Activated CD4-positive, alpha-beta T cell treated with anti-CD3 and anti-CD28 coated beads, Interleukin-2, amount 10 ng/mL, durations not matched to agents 7 days and 5 days (primary cell): Measurements from ENCODE around the gene ZNF385B. TPM values are rescaled to one million over a fixed set of nuclear protein-coding genes. Genes with fewer than 3 reads are reported as not detected.
"Not testable (repeated sequence)": the region's sequence is repeated elsewhere in the genome, so short reads cannot be mapped to it uniquely, and the experiment has no call there.

ENCODE experiments used
- CTCF ChIA-PET: fragments of 350-600 bp; sonication (Branson Sonifier 250); formaldehyde crosslinking; loops from one replicate; lab custom pipeline; 2021; ENCODE audit warnings: antibody characterized with exemption; lab: Charles Lee
- POLR2A ChIA-PET: fragments of 350-600 bp; sonication (Branson Sonifier 250); formaldehyde crosslinking; loops from one replicate; lab custom pipeline; 2021; ENCODE audit warnings: antibody characterized with exemption; lab: Charles Lee
- DNase-seq: peaks from one replicate; pipeline ENCODE4 v3.0.0-alpha.2; 2020
- H3K27ac Mint-ChIP-seq: one replicate; pipeline ENCODE4 v1.8.0; 2021; ENCODE audit warnings: mild to moderate bottlenecking, moderate library complexity, mixed read lengths
- H3K27me3 Mint-ChIP-seq: one replicate; pipeline ENCODE4 v1.8.0; 2021; ENCODE audit warnings: mixed read lengths
- H3K36me3 Mint-ChIP-seq: one replicate; pipeline ENCODE4 v1.8.0; 2021; ENCODE audit warnings: low read depth, mixed read lengths
- H3K4me1 Mint-ChIP-seq: one replicate; pipeline ENCODE4 v1.8.0; 2021; ENCODE audit warnings: mixed read lengths
- H3K4me3 Mint-ChIP-seq: one replicate; pipeline ENCODE4 v1.8.0; 2021; ENCODE audit warnings: mild to moderate bottlenecking, moderate library complexity, mixed read lengths
- H3K9me3 Mint-ChIP-seq: one replicate; pipeline ENCODE4 v1.8.0; 2021; ENCODE audit warnings: mixed read lengths
- total RNA-seq, 2 experiments: library from RNA; stranded (reverse); gene quantifications; one replicate each; pipeline ENCODE4 v1.2.3, GENCODE V29; 2021

Gene ZNF385B
- total RNA-seq, 2 experiments from 2014 or later = not detected

- ChIA-PET POLR2A (no interaction called here), CTCF (no interaction called here)
- no peak for DNase-seq
- Mint-ChIP-seq H3K27me3 (no peaks in the 10 kb centered on the region), H3K36me3 (no peaks in the 10 kb centered on the region), H3K4me3 (no peak overlapping the region), H3K9me3 (no peaks in the 10 kb centered on the region), H3K4me1 (no peaks in the 10 kb centered on the region), H3K27ac (no peak overlapping the region)
These were observed 216.4 kb downstream of the ZNF385B start for GRCh38 chr2:179645047-179645446.

- DNase-seq = no peak
- CTCF ChIA-PET = no interaction called here
- Mint-ChIP-seq H3K27ac (no peak overlapping the region), H3K36me3 (no peaks in the 10 kb centered on the region), H3K9me3 (no peaks in the 10 kb centered on the region), H3K4me1 (no peaks in the 10 kb centered on the region), H3K27me3 (no peaks in the 10 kb centered on the region), H3K4me3 (no peak overlapping the region)
- POLR2A ChIA-PET = no interaction called here
These were observed 218.9 kb downstream of the ZNF385B start for GRCh38 chr2:179642462-179642861.

GRCh38 chr2:179636995-179637394 lies 224.4 kb downstream of the ZNF385B start:
- DNase-seq = no peak
- Mint-ChIP-seq H3K9me3 (no peaks in the 10 kb centered on the region), H3K36me3 (no peaks in the 10 kb centered on the region), H3K4me1 (no peaks in the 10 kb centered on the region), H3K27me3 (no peaks in the 10 kb centered on the region), H3K27ac (no peak overlapping the region), H3K4me3 (no peak overlapping the region)
- ChIA-PET POLR2A (no interaction called here), CTCF (no interaction called here)

DNA sequence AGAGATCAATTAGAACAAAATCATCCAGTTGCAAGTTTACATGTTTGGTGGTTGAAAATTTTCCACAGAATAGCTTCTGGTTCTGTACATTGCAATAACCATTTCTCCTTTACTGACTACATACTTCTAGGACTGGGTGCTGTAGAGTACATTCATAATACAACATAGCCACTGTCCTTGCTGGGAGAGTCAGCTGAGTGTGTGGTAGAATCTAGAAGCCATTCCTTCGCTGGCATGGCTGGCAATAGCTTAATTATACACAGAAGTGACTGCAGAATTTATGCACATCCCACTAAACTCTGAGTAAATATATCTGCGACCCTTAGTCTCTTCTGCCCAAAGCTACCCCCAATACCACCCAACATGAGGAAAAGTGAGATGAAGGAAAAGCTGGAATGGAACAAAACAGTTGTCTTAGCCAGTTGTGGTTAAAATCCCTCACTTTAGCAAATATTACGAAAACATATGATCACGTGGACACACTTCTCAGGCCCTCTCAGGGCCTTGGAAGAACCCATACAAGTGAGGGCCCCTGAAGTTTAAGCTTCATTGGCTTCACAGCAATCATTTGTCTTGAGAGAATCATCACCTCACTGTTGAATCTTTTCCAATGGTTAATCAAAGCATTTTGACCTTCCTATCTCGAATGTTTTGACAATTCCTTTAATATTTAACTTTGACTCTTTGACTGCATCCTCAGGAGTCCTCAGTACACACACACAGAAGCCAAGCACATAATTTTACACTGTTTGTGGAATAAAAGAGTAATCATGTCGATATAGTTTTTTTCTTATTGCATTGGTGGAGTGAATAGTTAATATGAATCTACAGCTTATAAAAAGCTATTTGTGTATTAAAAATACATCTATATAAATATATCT lies 225.1 kb downstream of the ZNF385B start:
- Mint-ChIP-seq H3K36me3 (no peaks in the 10 kb centered on the region), H3K27me3 (no peaks in the 10 kb centered on the region), H3K4me3 (no peak overlapping the region), H3K4me1 (no peaks in the 10 kb centered on the region), H3K27ac (no peak overlapping the region), H3K9me3 (no peaks in the 10 kb centered on the region)
- no peak for DNase-seq
- ChIA-PET CTCF (no interaction called here), POLR2A (no interaction called here)

GRCh38 chr2:179631769-179632385 lies 229.5 kb downstream of the ZNF385B start:
- DNase-seq, CTCF ChIA-PET, POLR2A ChIA-PET, H3K4me1 Mint-ChIP-seq, H3K27me3 Mint-ChIP-seq, H3K27ac Mint-ChIP-seq, H3K4me3 Mint-ChIP-seq, H3K9me3 Mint-ChIP-seq, H3K36me3 Mint-ChIP-seq: not testable (repeated sequence)

DNA sequence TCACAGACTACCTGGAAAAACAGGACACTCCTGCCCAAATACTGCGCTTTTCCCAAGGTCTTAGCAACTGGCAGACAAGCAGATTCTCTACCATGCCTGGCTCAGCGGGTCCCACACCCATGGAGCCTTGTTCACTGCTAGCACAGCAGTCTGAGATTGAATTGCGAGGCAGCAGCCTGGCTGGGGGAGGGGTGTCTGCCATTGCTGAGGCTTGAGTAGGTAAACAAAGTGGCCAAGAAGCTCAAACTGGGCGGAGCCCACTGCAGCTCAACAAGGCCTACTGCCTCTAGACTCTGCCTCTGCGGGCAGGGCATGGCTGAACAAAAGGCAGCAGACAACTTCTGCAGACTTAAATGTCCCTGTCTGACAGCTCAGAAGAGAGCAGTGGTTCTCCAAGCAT lies 231.6 kb downstream of the ZNF385B start:
- H3K27me3 Mint-ChIP-seq, H3K27ac Mint-ChIP-seq, H3K4me3 Mint-ChIP-seq, DNase-seq, POLR2A ChIA-PET, H3K36me3 Mint-ChIP-seq, CTCF ChIA-PET, H3K9me3 Mint-ChIP-seq, H3K4me1 Mint-ChIP-seq: not testable (repeated sequence)

DNA sequence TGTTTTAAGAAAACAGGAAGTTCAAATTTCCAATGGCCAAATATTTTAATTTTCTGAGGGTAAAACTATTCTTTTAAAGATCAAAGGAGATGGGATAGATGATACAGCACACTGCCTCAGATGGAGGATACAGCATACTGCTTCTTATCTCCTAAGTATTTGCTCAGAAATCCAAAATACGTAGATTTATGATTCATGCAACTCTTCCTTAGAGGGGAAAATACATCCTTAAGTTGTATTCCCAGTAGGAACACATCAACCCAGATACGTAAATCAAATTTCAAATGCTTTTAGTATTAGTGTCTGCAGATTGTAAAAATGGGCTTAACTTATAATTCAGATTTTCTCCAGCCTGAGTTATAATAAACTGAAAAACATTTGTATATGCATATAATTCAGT lies 235.2 kb downstream of the ZNF385B start:
- POLR2A ChIA-PET = no interaction called here
- H3K27ac Mint-ChIP-seq = no peak overlapping the region
- DNase-seq = no peak
- H3K36me3 Mint-ChIP-seq = no peaks in the 10 kb centered on the region
- no peaks in the 10 kb centered on the region for H3K27me3 Mint-ChIP-seq
- no peaks in the 10 kb centered on the region for H3K4me1 Mint-ChIP-seq
- H3K4me3 Mint-ChIP-seq = no peak overlapping the region
- H3K9me3 Mint-ChIP-seq = no peaks in the 10 kb centered on the region
- CTCF ChIA-PET = interaction anchor here (1.0 kb wide), 1 partner anchor 14 kb away, joined by 3 read pairs; no protein-coding TSS in a partner anchor

DNA sequence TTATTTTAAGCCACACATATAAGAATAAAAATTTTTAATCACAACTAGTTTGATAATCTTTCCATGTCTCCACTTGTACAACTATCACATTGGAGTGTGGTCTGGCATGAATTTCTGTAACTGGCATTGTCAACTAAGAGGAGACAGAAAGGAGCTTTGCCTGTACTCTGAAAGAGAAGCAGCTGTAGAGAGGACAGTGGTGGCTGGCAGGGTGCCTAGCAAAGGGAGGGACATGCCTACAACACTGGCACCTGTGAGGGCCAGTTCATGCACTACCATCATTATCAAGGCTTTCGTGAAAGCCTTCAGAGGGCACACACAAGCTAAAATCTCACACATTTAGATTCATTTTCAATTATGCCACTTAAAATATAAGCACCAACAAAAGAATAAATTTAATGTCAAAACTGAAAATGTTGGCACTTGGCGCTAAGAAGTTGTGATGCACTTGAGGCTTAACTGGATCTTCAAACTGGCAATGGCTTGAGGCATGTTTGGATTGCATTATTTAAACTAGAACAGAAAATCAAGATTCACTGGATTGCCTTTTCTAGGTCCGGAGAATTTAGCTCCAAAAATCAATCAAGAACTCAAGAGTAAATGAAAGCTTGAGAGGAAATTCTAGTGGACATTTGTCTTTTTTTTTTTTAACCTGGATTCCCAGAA lies 238.6 kb downstream of the ZNF385B start:
- ChIA-PET POLR2A (no interaction called here), CTCF (no interaction called here)
- H3K9me3 Mint-ChIP-seq = no peaks in the 10 kb centered on the region
- H3K4me1 Mint-ChIP-seq = no peaks in the 10 kb centered on the region
- no peaks in the 10 kb centered on the region for H3K36me3 Mint-ChIP-seq
- no peak overlapping the region for H3K27ac Mint-ChIP-seq
- no peaks in the 10 kb centered on the region for H3K27me3 Mint-ChIP-seq
- DNase-seq = no peak
- no peak overlapping the region for H3K4me3 Mint-ChIP-seq

DNA sequence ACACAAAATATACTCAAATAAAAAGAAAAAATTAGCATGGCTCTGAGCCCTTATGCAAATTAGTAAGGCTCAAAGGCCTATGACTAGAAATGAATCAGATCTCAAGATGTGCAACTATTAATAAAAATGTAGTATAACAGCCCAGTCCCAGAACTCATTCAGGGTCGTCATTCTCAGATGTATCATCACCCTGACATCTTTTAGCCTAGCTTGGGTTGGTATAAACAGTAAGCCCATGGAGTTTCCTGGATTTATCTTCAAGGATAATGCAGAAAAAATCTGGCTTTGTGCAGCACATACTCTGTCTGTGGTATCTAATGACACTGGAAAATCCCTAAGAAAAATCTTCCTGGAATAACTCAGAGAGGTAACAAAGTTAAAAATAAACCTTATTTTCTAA lies 239.3 kb downstream of the ZNF385B start:
- no peak for DNase-seq
- no peaks in the 10 kb centered on the region for H3K9me3 Mint-ChIP-seq
- POLR2A ChIA-PET = no interaction called here
- CTCF ChIA-PET = no interaction called here
- H3K4me3 Mint-ChIP-seq = no peak overlapping the region
- H3K27me3 Mint-ChIP-seq = no peaks in the 10 kb centered on the region
- no peaks in the 10 kb centered on the region for H3K4me1 Mint-ChIP-seq
- no peak overlapping the region for H3K27ac Mint-ChIP-seq
- H3K36me3 Mint-ChIP-seq = no peaks in the 10 kb centered on the region

DNA sequence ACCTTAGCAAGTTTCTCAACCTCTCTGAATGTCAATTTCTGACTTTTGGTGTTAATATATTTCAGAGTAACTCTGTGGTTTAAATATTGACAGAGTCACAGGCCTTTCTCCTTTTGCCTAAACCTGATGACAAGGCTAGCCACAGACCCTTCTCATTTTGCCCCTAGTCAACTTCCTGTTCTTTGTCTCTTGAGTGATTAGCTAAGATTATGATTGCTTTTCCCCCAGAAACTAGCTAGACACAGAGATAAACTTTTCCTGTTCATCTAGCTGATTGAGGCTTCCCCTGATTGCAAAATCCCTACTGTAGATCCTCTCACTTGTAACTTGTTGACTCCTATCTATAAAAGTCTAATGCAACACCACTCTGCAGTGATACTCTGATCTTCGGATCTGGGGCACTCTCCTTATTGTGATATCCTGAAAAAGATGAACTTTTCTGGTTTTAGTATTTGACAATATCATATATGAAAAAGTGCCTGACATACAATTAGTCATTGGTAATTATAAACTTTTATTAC lies 241.4 kb downstream of the ZNF385B start:
- ChIA-PET CTCF (no interaction called here), POLR2A (no interaction called here)
- Mint-ChIP-seq H3K4me3 (no peak overlapping the region), H3K9me3 (no peaks in the 10 kb centered on the region), H3K27me3 (no peaks in the 10 kb centered on the region), H3K27ac (no peak overlapping the region), H3K36me3 (no peaks in the 10 kb centered on the region), H3K4me1 (no peaks in the 10 kb centered on the region)
- no peak for DNase-seq

DNA sequence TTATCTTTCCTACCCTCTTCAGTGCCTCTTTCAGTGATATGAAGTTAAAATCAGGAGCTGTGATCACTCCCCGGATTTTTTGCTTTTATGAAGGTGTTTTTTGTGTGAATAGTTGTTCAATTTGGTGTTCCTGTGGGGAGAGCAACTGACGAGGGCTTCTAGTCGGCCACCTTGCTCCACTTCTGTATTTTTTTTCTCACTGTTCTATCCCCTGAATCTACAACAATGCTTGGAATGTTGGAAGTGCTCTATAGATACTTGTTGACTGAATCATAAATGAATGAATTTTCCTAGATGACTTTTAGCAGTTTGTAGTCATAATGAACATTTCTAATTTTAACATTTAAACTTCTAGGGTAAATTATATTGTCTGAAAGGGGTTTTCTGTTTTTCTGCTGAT lies 247.3 kb downstream of the ZNF385B start:
- Mint-ChIP-seq H3K4me3 (no peak overlapping the region), H3K9me3 (no peaks in the 10 kb centered on the region), H3K27me3 (no peaks in the 10 kb centered on the region), H3K4me1 (no peaks in the 10 kb centered on the region), H3K36me3 (no peaks in the 10 kb centered on the region), H3K27ac (no peak overlapping the region)
- ChIA-PET CTCF (no interaction called here), POLR2A (no interaction called here)
- DNase-seq = no peak

DNA sequence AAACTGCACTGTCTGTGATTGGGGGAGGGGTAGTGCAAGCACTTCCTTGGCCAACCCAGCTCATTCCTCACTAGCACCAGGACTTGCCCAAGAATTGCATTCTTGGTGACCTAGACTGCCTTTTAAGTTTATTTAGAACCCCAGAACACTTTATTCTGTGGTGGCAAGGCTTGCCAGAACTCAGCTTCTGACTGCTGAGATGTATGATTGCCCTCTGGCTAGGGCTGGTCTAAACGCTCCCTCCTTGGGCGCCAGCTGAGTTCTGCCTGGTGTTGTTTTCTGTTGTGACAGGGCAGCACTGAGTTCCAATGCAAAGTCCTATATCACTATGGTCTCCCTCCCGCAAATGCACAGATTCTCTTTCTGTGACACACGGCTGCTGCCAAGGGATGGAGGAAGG lies 247.7 kb downstream of the ZNF385B start:
- DNase-seq = no peak
- no peaks in the 10 kb centered on the region for H3K4me1 Mint-ChIP-seq
- H3K36me3 Mint-ChIP-seq = no peaks in the 10 kb centered on the region
- H3K4me3 Mint-ChIP-seq = no peak overlapping the region
- H3K9me3 Mint-ChIP-seq = no peaks in the 10 kb centered on the region
- CTCF ChIA-PET = no interaction called here
- H3K27me3 Mint-ChIP-seq = no peaks in the 10 kb centered on the region
- H3K27ac Mint-ChIP-seq = no peak overlapping the region
- POLR2A ChIA-PET = no interaction called here

DNA sequence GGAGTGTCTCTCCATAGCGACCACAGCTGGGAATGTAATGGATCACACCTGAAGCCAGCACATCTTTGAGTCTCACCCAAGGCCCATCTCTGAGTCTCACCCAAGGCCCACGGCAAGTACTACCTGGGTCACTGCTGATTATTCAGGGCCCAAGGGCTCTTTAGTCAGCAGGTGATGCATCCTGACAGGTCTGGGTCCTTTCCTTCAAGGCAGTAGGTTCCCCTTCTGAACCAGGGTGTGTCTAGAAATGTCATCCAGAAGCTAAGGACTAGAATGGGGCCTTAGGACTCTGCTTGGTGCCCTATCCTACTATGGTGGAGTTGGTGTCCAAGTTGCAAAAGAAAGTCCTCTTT lies 248.1 kb downstream of the ZNF385B start:
- CTCF ChIA-PET = no interaction called here
- H3K9me3 Mint-ChIP-seq = no peaks in the 10 kb centered on the region
- no peaks in the 10 kb centered on the region for H3K4me1 Mint-ChIP-seq

More for the DNA sequence above, 248.1 kb downstream of the ZNF385B start:
- H3K27ac Mint-ChIP-seq = no peak overlapping the region
- no peaks in the 10 kb centered on the region for H3K27me3 Mint-ChIP-seq
- no peak for DNase-seq
- no peak overlapping the region for H3K4me3 Mint-ChIP-seq
- POLR2A ChIA-PET = no interaction called here
- no peaks in the 10 kb centered on the region for H3K36me3 Mint-ChIP-seq
